ENCODE results near the gene SVOP. TPM values are rescaled to one million over a fixed set of nuclear protein-coding genes. Genes with fewer than 3 reads are reported as not detected.
"Not testable (repeated sequence)": the region's sequence is repeated elsewhere in the genome, so short reads cannot be mapped to it uniquely, and the experiment has no call there.

The SVOP gene
- polyA plus RNA-seq, 3 donors: not detected

DNA sequence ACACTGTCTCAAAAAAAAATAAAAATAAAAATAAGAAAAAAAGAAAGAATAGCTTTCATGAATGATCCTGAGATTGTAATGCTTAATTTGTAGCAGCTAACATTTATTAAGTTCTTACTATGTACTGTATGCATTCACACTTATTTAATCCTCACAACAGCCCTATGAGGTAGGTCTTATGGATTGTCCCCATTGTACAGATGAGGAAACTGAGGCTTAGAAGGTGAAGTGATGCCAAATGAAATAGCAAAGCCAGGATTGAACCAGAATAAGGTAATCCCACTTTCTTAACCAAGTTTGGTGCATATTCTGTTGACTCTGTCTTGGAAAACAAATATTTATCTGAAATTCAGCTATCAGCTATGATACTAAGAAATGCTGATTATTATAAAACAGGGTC, 33.7 kb upstream of the SVOP start:
- Mint-ChIP-seq H3K9me3 (peaks cover 0 to 2% (median 0%) of the 10 kb centered on the region in 7 donors), H3K27ac (no peak overlapping the region), H3K36me3 (peaks cover 11 to 20% of the 10 kb centered on the region in 2 donors), H3K4me1 (peaks cover 21% of the 10 kb centered on the region), H3K27me3 (ENCODE audit: low read depth in 3 of 3) (peaks cover 0 to 9% (median under 1%) of the 10 kb centered on the region in 3 donors), H3K4me3 (no peak overlapping the region)
- peaks cover 8 to 24% of the 10 kb centered on the region in 2 donors for H3K36me3 ChIP-seq (replicated peaks in 1 of 2; ENCODE audit: control insufficient read depth in 1 of 2, insufficient read depth in 2 of 2, low read length in 2 of 2)
- no peak overlapping the region for H3K4me2 ChIP-seq (replicated peaks; ENCODE audit: extremely low read depth, low read length, poor library complexity, severe bottlenecking)
- TF ChIP-seq CTCF (IDR thresholded peaks at IDR 0.05): no peak
- no peaks in the 10 kb centered on the region for H3K27me3 ChIP-seq (ENCODE audit: control insufficient read depth in 2 of 2, insufficient read depth in 2 of 2, low read length in 2 of 2)
- no peaks in the 10 kb centered on the region for H3K9me3 ChIP-seq (replicated peaks in 1 of 2; ENCODE audit: control insufficient read depth in 1 of 2, insufficient read depth in 1 of 2, low read length in 2 of 2)
- peak overlapping the region in 1 of 2 donors; percentile 42 for H3K27ac ChIP-seq (ENCODE audit: low read depth in 1 of 2, low read length in 2 of 2)
- no peaks in the 10 kb centered on the region for H4K20me1 ChIP-seq (ENCODE audit: insufficient read depth, low read length)
- H2AFZ ChIP-seq (ENCODE audit: insufficient read depth, low read depth, low read length, poor library complexity, severe bottlenecking): no peak overlapping the region
- H3K9ac ChIP-seq (ENCODE audit: insufficient read depth, low read length, poor library complexity, severe bottlenecking): no peak overlapping the region
- intact Hi-C loops (cut with micrococcal nuclease): loop anchor here in 1 of 2 donors (5.0 kb wide), 1 partner anchor 492 kb away; the partner anchor contains the start of genes ISCU and SART3
- no peak overlapping the region for H3K4me3 ChIP-seq (replicated peaks in 1 of 3; ENCODE audit: low read depth in 2 of 3, low read length in 3 of 3)
- peaks cover 11% of the 10 kb centered on the region for H3K79me2 ChIP-seq (ENCODE audit: insufficient read depth, low read length)
- no peak for DNase-seq
- peaks cover 18 to 21% of the 10 kb centered on the region in 2 donors for H3K4me1 ChIP-seq (ENCODE audit: control insufficient read depth in 1 of 2, insufficient read depth in 2 of 2, low read length in 2 of 2)

DNA sequence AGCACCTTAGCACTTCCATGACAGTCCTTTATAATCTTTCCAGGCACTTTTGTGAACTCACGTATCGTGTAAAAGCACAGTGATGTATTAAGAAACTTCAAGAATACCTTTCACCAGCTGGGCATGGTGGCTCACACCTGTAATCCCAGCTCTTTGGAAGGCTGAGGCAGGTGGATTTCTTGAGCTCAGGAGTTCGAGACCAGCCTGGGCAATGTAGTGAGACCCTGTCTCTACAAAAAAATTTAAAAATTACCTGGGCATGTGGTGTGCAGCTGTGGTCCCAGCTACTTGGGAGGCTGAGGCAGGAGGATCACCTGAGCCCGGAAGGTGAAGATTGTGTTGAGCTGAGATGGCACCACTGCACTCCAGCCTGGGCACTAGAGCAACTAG, 33.3 kb upstream of the SVOP start:
- Histone ChIP-seq H3K4me1 (ENCODE audit: control insufficient read depth in 1 of 2, insufficient read depth in 2 of 2, low read length in 2 of 2) (peaks cover 18 to 21% of the 10 kb centered on the region in 2 donors), H3K9ac (ENCODE audit: insufficient read depth, low read length, poor library complexity, severe bottlenecking) (peak overlapping the region; percentile 91), H3K36me3 (replicated peaks in 1 of 2; ENCODE audit: control insufficient read depth in 1 of 2, insufficient read depth in 2 of 2, low read length in 2 of 2) (peaks cover 8 to 24% of the 10 kb centered on the region in 2 donors), H3K79me2 (ENCODE audit: insufficient read depth, low read length) (peaks cover 11% of the 10 kb centered on the region), H3K4me3 (replicated peaks in 1 of 3; ENCODE audit: low read depth in 2 of 3, low read length in 3 of 3) (peak overlapping the region in 2 of 3 experiments; percentile 70 to 94), H3K27ac (ENCODE audit: low read depth in 1 of 2, low read length in 2 of 2) (peak overlapping the region; percentile 42 to 85), H2AFZ (ENCODE audit: insufficient read depth, low read depth, low read length, poor library complexity, severe bottlenecking) (peak overlapping the region; percentile 99), H3K4me2 (replicated peaks; ENCODE audit: extremely low read depth, low read length, poor library complexity, severe bottlenecking) (peak overlapping the region; percentile 93)
- not testable (repeated sequence) for DNase-seq; H3K27me3 Mint-ChIP-seq (ENCODE audit: low read depth in 3 of 3); H3K9me3 Mint-ChIP-seq; H3K9me3 ChIP-seq (replicated peaks in 1 of 2; ENCODE audit: control insufficient read depth in 1 of 2, insufficient read depth in 1 of 2, low read length in 2 of 2); H4K20me1 ChIP-seq (ENCODE audit: insufficient read depth, low read length); H3K27me3 ChIP-seq (ENCODE audit: control insufficient read depth in 2 of 2, insufficient read depth in 2 of 2, low read length in 2 of 2)
- intact Hi-C loops (cut with micrococcal nuclease): loop anchor here in 1 of 2 donors (5.0 kb wide), 1 partner anchor 492 kb away; the partner anchor contains the start of genes ISCU and SART3
- H3K27ac Mint-ChIP-seq: peak overlapping the region in 5 of 7 donors; percentile 35 to 97 (median 86)
- WGBS (ENCODE audit: insufficient coverage): 100% methylated on average over 1 of the region's 4 CpGs
- H3K36me3 Mint-ChIP-seq: peaks cover 11 to 20% of the 10 kb centered on the region in 2 donors
- peaks cover 21% of the 10 kb centered on the region for H3K4me1 Mint-ChIP-seq
- peak overlapping the region; percentile 89 to 92 for H3K4me3 Mint-ChIP-seq

All from CD14-positive monocyte (primary cell).